HepG2 (cell line): ENCODE measurements around the gene RING1. TPM values are rescaled to one million over a fixed set of nuclear protein-coding genes. Genes with fewer than 3 reads are reported as not detected.
A peak's percentile ranks its signal among the peaks of the same experiment; 100 is the strongest.

Source experiments
- BRCA1 ChIP-seq: sonication (generic); formaldehyde crosslinking; IDR thresholded peaks from 2 replicates; pipeline ENCODE4 v1.4.0; 2020; ENCODE audit warnings: missing genetic modification reagents
- ETV5 ChIP-seq: IDR thresholded peaks from 2 replicates; pipeline ENCODE4 v1.6.1; 2018; ENCODE audit warnings: missing biosample characterization, missing genetic modification reagents, inconsistent platforms, borderline replicate concordance
- RBFOX2 ChIP-seq: fragments of 200-400 bp; formaldehyde crosslinking; IDR thresholded peaks from 2 replicates; pipeline ENCODE4 v1.6.1; 2017; ENCODE audit warnings: low read depth, mild to moderate bottlenecking, low read length
- SNAI1 ChIP-seq: sonication (generic); formaldehyde crosslinking; IDR thresholded peaks from 2 replicates; pipeline ENCODE4 v1.5.0; 2020; ENCODE audit warnings: mild to moderate bottlenecking, missing genetic modification reagents, borderline replicate concordance
- TOE1 ChIP-seq: sonication (generic); formaldehyde crosslinking; IDR thresholded peaks from 2 replicates; pipeline ENCODE4 v1.4.0; 2020; ENCODE audit warnings: mild to moderate bottlenecking, missing genetic modification reagents
- ZSCAN22 ChIP-seq: sonication (generic); formaldehyde crosslinking; IDR thresholded peaks from 2 replicates; pipeline ENCODE4 v1.4.0; 2020; ENCODE audit warnings: mild to moderate bottlenecking, missing genetic modification reagents
- polyA plus RNA-seq, 8 experiments: library from polyadenylated mRNA; depleted of rRNA in 3 of 8; stranded (reverse) in 7 of 8; unstranded in 1 of 8; fragments of >200 nt; fragmentation: Illumina TruSeq in 4 of 8; extraction: Trizol in 4 of 8; gene quantifications; 2 replicates each; pipeline versions ENCODE4 v1.2.1 to v1.2.3, GENCODE V29; 2011 to 2016; ENCODE audit warnings: low read depth in 4 of 8, missing spikeins in 1 of 8, mixed read lengths in 1 of 8; ENCODE audit not compliant: insufficient read depth in 1 of 8
- total RNA-seq, 5 experiments: library from RNA; depleted of rRNA; stranded (reverse); fragments of >200 nt; fragmentation: Illumina TruSeq; extraction: Trizol; gene quantifications; 2 replicates each; pipeline ENCODE4 v1.2.3, GENCODE V29; 2016; ENCODE audit warnings: low read depth in 1 of 5
- TF ChIP-seq, protein P1 (sequence below): sonication (generic); formaldehyde crosslinking; IDR thresholded peaks from 2 replicates; pipeline ENCODE4 v1.5.0; 2020; ENCODE audit warnings: mild to moderate bottlenecking, missing genetic modification reagents, borderline replicate concordance
- TF ChIP-seq, protein P2 (sequence below): sonication (generic); formaldehyde crosslinking; IDR thresholded peaks from 2 replicates; pipeline ENCODE4 v1.8.0; 2022; ENCODE audit warnings: low read depth, missing genetic modification reagents
- TF ChIP-seq, protein P3 (sequence below): sonication (generic); formaldehyde crosslinking; IDR thresholded peaks from 2 replicates; pipeline ENCODE4 v1.9.0; 2021; ENCODE audit warnings: mild to moderate bottlenecking, missing genetic modification reagents

The RING1 gene
- total and polyA plus RNA-seq, 2 of the 13 experiments (the other 11 are each of a cell fraction or from before 2014, with no cell fraction given), result 23.9 to 33.6 TPM

DNA sequence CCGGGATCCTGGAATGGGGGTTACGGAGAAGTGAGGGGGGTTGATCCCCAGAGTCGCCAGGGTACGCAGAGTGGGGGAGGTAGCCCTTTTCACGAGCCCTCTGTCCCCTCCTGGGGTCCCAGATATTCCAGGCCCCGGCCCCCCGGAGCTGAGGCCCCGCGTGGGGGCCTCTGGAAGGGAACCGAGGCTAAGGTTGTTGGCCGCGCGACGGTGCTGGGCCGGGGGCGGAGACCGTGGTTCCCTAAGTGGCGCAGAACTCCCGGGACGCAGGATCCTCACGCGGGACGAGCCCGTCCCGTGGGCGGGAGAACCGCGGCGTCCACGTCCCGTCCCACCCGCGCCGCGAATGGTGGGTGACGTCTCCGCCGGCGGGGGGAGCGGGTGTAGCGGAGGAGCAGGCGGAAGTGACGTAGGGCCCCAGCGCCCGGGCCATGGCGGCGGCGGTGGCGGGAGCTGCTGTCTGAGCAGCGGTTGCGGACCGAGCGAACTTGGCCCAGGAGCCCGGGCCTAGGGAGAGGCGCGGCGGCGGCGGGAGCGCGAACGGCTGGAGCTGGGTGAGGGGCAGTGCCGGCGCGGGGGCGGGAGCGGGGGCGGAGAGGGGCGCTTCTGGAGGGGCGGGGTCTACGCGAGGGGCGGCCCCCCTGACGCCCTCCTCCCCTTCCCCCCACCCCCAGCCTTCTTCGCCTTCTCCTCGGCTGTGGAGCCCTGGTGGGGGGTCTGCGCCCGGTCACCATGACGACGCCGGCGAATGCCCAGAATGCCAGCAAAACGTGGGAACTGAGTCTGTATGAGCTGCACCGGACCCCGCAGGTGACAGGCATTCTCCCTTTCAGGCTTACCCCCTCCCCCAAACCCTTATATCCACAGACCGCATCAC, at the start of gene RING1 (continued):
- TF ChIP-seq, protein P1, sequence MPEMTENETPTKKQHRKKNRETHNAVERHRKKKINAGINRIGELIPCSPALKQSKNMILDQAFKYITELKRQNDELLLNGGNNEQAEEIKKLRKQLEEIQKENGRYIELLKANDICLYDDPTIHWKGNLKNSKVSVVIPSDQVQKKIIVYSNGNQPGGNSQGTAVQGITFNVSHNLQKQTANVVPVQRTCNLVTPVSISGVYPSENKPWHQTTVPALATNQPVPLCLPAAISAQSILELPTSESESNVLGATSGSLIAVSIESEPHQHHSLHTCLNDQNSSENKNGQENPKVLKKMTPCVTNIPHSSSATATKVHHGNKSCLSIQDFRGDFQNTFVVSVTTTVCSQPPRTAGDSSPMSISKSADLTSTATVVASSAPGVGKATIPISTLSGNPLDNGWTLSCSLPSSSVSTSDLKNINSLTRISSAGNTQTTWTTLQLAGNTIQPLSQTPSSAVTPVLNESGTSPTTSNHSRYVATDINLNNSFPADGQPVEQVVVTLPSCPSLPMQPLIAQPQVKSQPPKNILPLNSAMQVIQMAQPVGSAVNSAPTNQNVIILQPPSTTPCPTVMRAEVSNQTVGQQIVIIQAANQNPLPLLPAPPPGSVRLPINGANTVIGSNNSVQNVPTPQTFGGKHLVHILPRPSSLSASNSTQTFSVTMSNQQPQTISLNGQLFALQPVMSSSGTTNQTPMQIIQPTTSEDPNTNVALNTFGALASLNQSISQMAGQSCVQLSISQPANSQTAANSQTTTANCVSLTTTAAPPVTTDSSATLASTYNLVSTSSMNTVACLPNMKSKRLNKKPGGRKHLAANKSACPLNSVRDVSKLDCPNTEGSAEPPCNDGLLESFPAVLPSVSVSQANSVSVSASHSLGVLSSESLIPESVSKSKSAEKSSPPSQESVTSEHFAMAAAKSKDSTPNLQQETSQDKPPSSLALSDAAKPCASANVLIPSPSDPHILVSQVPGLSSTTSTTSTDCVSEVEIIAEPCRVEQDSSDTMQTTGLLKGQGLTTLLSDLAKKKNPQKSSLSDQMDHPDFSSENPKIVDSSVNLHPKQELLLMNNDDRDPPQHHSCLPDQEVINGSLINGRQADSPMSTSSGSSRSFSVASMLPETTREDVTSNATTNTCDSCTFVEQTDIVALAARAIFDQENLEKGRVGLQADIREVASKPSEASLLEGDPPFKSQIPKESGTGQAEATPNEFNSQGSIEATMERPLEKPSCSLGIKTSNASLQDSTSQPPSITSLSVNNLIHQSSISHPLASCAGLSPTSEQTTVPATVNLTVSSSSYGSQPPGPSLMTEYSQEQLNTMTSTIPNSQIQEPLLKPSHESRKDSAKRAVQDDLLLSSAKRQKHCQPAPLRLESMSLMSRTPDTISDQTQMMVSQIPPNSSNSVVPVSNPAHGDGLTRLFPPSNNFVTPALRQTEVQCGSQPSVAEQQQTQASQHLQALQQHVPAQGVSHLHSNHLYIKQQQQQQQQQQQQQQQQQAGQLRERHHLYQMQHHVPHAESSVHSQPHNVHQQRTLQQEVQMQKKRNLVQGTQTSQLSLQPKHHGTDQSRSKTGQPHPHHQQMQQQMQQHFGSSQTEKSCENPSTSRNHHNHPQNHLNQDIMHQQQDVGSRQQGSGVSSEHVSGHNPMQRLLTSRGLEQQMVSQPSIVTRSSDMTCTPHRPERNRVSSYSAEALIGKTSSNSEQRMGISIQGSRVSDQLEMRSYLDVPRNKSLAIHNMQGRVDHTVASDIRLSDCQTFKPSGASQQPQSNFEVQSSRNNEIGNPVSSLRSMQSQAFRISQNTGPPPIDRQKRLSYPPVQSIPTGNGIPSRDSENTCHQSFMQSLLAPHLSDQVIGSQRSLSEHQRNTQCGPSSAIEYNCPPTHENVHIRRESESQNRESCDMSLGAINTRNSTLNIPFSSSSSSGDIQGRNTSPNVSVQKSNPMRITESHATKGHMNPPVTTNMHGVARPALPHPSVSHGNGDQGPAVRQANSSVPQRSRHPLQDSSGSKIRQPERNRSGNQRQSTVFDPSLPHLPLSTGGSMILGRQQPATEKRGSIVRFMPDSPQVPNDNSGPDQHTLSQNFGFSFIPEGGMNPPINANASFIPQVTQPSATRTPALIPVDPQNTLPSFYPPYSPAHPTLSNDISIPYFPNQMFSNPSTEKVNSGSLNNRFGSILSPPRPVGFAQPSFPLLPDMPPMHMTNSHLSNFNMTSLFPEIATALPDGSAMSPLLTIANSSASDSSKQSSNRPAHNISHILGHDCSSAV (CRISPR knock-in tag), result no peak
- TF ChIP-seq, protein P2, sequence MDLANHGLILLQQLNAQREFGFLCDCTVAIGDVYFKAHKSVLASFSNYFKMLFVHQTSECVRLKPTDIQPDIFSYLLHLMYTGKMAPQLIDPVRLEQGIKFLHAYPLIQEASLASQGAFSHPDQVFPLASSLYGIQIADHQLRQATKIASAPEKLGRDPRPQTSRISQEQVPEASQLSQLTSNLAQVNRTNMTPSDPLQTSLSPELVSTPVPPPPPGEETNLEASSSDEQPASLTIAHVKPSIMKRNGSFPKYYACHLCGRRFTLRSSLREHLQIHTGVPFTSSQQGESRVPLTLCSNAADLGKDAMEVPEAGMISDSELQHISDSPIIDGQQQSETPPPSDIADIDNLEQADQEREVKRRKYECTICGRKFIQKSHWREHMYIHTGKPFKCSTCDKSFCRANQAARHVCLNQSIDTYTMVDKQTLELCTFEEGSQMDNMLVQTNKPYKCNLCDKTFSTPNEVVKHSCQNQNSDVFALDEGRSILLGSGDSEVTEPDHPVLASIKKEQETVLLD (CRISPR knock-in tag), result peak; percentile 87
- TF ChIP-seq SNAI1 (CRISPR knock-in tag), result peak; percentile 93
- 0 out of 2 replicates have a peak, but pooled peaks have one; percentile 49 for TF ChIP-seq TOE1 (CRISPR knock-in tag)
- peak; percentile 85 for TF ChIP-seq ETV5 (CRISPR knock-in tag)
- TF ChIP-seq ZSCAN22 (CRISPR knock-in tag), result no peak
- TF ChIP-seq BRCA1, result peak; percentile 70; the same call in 1 of the 2 replicates
- TF ChIP-seq RBFOX2, result peak; percentile 99
- TF ChIP-seq, protein P3, sequence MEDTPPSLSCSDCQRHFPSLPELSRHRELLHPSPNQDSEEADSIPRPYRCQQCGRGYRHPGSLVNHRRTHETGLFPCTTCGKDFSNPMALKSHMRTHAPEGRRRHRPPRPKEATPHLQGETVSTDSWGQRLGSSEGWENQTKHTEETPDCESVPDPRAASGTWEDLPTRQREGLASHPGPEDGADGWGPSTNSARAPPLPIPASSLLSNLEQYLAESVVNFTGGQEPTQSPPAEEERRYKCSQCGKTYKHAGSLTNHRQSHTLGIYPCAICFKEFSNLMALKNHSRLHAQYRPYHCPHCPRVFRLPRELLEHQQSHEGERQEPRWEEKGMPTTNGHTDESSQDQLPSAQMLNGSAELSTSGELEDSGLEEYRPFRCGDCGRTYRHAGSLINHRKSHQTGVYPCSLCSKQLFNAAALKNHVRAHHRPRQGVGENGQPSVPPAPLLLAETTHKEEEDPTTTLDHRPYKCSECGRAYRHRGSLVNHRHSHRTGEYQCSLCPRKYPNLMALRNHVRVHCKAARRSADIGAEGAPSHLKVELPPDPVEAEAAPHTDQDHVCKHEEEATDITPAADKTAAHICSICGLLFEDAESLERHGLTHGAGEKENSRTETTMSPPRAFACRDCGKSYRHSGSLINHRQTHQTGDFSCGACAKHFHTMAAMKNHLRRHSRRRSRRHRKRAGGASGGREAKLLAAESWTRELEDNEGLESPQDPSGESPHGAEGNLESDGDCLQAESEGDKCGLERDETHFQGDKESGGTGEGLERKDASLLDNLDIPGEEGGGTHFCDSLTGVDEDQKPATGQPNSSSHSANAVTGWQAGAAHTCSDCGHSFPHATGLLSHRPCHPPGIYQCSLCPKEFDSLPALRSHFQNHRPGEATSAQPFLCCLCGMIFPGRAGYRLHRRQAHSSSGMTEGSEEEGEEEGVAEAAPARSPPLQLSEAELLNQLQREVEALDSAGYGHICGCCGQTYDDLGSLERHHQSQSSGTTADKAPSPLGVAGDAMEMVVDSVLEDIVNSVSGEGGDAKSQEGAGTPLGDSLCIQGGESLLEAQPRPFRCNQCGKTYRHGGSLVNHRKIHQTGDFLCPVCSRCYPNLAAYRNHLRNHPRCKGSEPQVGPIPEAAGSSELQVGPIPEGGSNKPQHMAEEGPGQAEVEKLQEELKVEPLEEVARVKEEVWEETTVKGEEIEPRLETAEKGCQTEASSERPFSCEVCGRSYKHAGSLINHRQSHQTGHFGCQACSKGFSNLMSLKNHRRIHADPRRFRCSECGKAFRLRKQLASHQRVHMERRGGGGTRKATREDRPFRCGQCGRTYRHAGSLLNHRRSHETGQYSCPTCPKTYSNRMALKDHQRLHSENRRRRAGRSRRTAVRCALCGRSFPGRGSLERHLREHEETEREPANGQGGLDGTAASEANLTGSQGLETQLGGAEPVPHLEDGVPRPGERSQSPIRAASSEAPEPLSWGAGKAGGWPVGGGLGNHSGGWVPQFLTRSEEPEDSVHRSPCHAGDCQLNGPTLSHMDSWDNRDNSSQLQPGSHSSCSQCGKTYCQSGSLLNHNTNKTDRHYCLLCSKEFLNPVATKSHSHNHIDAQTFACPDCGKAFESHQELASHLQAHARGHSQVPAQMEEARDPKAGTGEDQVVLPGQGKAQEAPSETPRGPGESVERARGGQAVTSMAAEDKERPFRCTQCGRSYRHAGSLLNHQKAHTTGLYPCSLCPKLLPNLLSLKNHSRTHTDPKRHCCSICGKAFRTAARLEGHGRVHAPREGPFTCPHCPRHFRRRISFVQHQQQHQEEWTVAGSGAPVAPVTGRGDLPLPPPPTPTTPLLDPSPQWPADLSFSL (CRISPR knock-in tag), result no peak
